Hindlimb muscle (tissue), 1 donor: Measurements from ENCODE around the gene KCNN4. TPM values are rescaled to one million over a fixed set of nuclear protein-coding genes. Genes with fewer than 3 reads are reported as not detected.
"Not testable (repeated sequence)": the region's sequence is repeated elsewhere in the genome, so short reads cannot be mapped to it uniquely, and the experiment has no call there.

Experiments used
- DNase-seq: peaks from one replicate; pipeline ENCODE4 v3.0.0-alpha.2; 2013
- polyA plus RNA-seq: library from polyadenylated mRNA; unstranded; fragments of 120-200 nt; gene quantifications from one replicate; pipeline ENCODE4 v1.2.1, GENCODE V29; 2013; ENCODE audit not compliant: insufficient read length

Gene KCNN4
- polyA plus RNA-seq = 1.1 TPM

GRCh38 chr19:43780706-43781525 is at the start of gene KCNN4:
KCNN4 (minus strand) TSS chr19:43780973; CDS start chr19:43780861, 112 bp downstream.
- no peak for DNase-seq

- DNase-seq = peak; percentile 86
Observed at GRCh38 chr19:43826787-43827754, 46.3 kb upstream of the KCNN4 start, which contains the start of gene ZNF283. ZNF283 (plus strand) TSS chr19:43827321; CDS start chr19:43833505, 6,184 bp downstream.

DNA sequence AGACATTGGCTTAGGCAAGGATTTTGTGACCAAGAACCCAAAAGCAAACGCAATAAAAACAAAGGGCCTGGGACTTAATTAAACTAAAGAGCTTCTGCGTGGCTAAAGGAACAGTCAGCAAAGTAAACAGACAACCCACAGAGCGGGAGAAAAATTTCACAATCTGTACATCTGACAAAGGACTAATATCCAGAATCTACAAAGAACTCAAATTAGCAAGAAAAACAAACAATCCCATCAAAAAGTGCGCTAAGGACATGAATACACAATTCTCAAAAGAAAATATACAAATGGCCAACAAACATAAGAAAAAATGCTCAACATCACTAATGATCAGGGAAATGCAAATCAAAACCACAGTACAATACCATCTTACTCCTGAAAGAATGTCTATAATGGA is 43.8 kb upstream of the KCNN4 start:
- not testable (repeated sequence) for DNase-seq

DNA sequence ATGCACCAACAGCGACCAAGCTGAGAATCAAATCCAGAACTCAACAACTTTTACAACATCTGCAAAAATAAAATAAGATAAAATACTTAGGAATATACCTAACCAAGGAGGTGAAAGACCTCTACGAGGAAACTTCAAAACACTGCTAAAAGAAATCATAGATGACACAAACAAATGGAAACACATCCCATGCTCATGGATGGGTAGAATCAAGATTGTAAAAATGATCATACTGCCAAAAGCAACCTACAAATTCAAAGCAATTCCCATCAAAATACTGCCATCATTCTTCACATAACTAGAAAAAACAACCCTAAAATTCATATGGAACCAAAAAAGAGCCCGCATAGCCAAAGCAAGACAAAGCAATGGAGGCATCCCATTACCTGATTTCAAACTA is 43.1 kb upstream of the KCNN4 start:
- DNase-seq = not testable (repeated sequence)

DNA sequence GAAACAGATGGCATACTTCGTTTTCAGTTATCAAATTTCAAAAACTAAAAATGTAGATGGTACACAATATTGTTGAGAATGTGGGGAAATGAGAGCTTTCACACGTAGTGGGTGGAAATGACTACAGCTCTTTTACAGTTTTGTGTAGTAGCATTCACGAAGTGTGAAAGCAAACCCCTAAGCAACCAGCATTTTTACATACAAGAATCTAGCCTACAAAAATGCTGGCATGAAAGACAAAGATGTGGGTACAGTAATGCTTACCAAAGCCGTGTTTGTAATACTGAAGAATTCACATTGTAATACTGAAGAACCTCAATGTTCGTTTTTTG is 40.1 kb upstream of the KCNN4 start:
- no peak for DNase-seq

DNA sequence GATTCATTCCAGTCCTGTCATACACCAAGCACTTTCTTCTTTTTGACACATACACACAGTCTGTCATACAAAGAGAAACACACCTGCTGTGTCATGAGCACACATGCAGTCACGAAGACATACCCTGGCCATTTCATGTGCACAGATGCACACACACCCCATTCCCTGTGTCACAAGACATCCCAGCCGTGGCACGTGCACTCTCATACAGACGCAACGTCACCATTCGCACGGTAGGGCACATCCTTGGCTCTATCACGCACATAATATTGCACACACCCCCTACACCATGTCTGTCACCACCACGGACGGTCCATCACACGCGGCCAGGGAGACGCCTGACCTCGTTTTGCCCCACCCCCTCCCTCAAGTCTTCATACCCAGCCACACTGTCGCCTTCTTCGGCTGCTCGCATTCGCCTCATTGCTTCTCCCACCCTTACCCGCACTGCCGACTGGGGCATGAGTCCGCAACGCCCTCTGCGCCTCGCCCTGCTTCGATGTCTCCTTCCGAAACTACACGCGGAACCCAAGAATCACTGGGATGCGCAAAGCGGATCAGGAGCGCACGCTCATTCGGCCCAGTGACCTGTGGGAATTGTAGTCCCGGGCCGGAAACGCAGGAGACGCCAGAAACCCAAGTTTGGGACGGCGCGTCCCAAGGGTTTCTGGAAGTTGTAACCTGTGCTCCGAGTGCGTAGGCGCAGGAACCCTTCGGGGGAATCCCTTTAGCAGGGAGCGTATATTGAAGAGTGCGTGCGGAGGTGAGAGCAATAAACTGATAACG is 39.5 kb upstream of the KCNN4 start:
- DNase-seq = peak; percentile 19

DNA sequence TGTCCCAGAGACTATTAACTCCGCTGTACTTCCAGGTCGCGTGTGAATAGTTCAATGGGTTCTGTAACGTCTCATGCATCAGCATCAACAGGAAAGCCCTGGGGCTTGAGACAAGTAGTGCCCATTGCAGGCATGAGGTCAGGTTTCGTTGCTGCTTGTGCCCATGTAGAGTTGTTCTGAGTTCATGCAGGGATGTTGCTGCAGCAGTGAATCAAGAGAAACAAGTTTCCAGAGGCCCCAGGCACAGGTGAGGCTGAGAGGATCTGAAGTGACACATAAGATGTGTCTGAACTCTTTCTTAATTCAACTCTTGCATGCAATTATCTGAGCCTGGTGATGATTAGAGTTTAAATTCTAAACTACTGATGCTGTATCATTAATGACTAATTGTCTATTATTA is 37.7 kb upstream of the KCNN4 start:
- no peak for DNase-seq

- not testable (repeated sequence) for DNase-seq
Observed at GRCh38 chr19:43817454-43817853, 36.7 kb upstream of the KCNN4 start.

DNA sequence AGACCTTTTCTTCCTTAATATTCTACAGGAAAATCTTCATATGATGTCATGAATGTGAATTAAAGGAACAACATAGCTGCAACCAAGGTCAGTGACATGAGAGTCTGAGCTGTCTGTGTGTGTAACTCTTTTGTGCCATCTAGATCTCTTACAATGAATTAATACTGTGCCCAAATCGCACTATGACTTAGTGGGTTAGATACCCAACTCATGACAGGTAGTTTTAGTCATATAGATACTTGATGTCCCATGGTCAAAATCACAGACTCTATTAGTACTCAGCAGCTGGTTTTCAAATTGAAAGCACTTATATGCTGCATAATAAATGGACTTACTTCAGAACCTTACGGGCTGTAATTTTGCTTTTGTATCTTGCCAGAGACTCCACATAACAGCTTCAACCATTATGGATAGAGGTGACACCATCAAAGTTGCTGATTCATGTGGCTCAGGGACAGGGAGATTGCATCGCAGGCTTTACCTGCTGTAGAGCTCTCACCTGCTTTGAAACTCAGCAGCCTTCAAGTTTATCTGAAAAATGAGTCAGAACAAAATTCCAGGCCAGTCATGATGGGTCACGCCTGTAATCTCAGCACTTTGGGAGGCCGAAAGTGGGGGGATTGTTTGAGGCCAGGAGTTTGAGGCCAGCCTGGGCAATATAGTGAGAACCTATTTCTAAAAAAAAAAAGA is 34.0 kb upstream of the KCNN4 start:
- DNase-seq = no peak

- no peak for DNase-seq
Observed at GRCh38 chr19:43812688-43813087, 31.9 kb upstream of the KCNN4 start.

- DNase-seq = no peak
Observed at GRCh38 chr19:43812259-43812658, 31.5 kb upstream of the KCNN4 start.

GRCh38 chr19:43811837-43812236 is 31.1 kb upstream of the KCNN4 start:
- DNase-seq = no peak

- DNase-seq = no peak
Observed at GRCh38 chr19:43809762-43810696, 29.3 kb upstream of the KCNN4 start.

DNA sequence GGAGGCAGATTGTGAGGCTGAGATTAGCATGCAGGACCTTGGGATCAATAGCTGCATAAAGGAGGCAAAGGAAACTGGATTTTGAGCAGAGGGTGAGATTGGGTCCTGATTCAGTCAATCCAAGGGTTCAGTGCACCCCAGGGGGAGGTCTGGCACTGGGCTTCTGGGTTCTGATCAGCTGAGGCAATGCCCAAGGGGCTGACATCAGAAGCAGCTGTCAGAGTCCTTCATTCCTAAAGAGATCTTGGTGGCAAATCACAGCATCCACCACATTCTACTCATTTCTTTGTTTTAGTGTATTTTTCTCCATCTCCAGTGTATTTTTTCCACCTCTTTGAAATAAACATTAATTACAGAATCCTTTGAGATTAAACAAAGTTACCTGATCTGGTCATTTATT is 26.9 kb upstream of the KCNN4 start:
- DNase-seq = no peak

DNA sequence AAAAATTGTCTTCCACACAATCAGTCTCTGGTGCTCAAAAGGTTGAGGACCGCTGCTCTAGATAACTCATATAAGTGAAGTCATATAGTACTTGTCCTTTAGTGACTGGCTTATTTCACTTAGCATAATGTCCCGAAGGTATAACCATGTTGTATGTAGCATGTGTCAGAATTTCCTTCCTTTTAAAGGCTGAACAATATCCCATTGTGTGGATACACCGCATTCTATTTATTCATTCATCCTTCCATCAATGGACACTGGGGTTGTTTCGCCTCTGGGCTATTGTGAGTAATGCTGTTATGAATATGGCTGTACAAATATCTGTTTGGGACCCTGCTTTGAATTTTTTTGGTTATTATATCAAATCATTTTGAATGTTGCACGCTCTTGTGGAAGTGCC is 26.1 kb upstream of the KCNN4 start:
- DNase-seq = no peak

GRCh38 chr19:43806401-43806800 is 25.6 kb upstream of the KCNN4 start:
- DNase-seq = not testable (repeated sequence)

DNA sequence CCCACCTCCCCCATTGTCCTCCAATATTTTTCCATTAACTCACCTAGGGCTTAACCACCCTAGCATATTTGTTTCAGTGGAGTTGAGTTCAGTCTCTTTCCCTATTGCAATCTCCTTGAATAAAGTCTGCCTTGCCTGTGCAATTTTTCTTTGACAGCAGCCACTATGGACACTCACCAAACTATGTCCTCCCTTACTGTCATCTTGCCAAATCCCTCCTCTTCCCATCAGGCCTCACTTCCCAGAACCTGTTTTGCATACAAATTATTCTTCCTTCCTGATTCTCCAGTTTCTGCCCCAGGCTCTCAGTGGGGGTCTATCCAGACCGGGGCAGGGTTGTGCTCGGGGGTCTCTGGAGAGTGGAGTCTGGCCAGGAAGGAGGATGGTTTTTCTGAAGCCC is 23.7 kb upstream of the KCNN4 start:
- no peak for DNase-seq

DNA sequence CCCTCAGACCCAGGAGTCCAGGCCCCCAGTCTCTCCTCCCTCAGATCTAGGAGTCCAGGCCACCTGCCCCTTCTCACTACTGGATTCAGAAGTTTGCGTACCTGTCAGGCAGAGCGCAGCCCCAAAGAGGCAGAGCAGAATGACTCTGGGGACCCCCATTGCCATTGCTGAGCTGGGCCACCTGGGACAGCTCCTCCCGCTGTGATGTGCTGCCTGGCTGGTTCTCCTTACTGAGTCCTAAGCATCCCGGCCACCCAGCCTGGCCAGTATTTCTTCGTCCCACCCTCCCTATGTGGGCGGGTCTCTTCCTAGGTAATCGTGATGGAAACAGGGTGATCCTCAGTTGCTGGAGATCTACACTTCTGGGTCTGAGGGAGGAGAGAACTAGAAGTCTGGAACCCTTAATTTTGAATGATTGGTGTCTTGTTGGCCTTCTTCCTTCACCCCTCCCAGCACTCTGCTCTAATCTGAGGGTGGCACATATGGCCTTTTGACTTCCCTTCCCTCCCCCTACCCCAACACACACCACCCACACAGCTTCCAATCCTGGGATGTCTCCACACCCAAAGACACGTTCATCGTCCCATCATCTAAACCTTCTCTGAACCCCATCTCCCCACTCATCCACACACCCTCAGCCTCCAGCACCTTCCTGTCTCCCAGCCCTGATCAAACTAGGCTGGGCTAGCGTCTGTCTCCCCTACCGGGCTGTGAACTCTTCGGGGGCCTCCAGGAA is 21.6 kb upstream of the KCNN4 start, which contains the start of gene LYPD5:
Gene LYPD5 (minus strand): TSS at position 232 of the 736 bp plus-strand sequence. CDS start 67 bp downstream, at position 165.
- no peak for DNase-seq

DNA sequence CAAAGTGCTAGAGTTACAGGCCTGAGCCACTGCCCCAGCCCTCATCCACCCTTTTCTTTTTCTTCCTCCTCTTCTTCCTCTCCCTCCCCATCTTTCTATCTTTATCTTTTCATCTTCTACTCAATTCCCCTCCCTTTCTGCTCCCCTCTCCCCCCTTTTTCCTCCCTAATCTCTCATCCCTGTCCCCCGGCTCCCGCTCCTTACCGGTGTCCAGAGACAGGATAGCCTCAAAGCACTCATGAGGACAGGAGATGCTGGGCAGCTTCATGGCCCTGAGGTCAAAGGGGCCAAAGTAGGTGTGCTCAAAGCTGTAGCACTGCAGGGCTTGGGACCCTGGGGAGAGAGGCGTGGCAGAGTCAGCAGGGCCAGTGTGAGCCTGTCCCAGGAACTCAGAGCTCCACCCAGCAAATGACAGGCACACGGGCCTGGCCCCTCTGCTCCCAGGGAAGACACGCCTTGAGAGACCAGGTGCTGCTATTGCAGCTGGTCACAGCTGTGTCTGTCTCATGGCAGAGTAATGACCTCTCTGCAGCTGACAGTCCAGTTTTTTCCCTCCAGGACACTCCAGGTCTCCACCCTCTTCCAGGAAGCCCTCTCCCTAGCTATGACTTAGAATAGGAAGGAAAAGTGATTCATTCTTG is 18.8 kb upstream of the KCNN4 start:
- DNase-seq = no peak
